Measurements from ENCODE around the gene GLS. TPM values are rescaled to one million over a fixed set of nuclear protein-coding genes. Genes with fewer than 3 reads are reported as not detected.

The GLS gene
- total and polyA plus RNA-seq, 2 donors (not counting 3 experiments of a cell fraction or from before 2014, with no cell fraction given), result 49.0 to 183 TPM

DNA sequence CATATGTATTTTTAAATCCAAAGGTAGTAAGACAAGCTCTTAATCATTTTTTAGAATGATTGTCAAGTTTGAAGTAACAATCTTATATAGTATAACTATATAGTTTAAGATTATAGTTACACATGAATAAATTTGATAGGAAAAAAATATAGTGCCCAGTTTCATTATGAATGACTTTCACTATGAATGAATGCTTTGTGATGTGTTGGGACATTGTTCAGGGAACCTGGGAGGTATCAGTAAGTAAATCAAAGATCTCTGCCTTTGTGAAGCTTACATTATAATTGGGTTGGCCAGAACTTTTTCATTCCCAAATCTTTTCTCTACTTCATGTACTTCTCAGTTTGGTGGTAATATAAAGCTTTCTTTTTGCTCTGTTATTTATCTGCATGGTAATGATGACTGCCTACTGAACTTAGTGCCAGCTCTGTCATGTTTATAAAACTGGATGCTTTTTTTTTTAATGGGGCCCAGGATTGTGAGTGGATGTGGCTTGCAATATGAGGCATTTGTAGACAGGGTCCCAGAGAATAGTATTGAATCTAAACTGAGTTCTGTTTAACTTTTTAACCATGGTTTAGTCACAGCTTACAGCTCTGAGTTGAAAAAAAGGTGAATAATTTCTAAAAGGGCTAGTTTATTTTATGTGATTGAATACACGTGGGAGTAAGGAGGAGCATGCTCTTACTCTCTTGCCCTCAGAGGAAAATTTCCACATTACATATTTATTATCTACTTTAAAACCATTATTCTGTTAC lies 23.3 kb downstream of the GLS start:
- Histone ChIP-seq H3K4me1 (ENCODE audit: control insufficient read depth, extremely low read depth, insufficient read depth, low read length) (no peaks in the 10 kb centered on the region), H4K20me1 (replicated peaks; ENCODE audit: control insufficient read depth, extremely low read depth, insufficient read depth, low read length) (no peaks in the 10 kb centered on the region), H3K4me2 (ENCODE audit: insufficient read depth, low read length) (no peak overlapping the region), H3K27ac (ENCODE audit: insufficient read depth, low read depth, low read length) (no peak overlapping the region), H2AFZ (ENCODE audit: low read depth, low read length) (no peak overlapping the region), H3K27me3 (ENCODE audit: control insufficient read depth in 2 of 2, insufficient read depth in 2 of 2, low read length in 2 of 2) (no peaks in the 10 kb centered on the region), H3K36me3 (ENCODE audit: control insufficient read depth in 2 of 2, extremely low read depth in 1 of 2, insufficient read depth in 2 of 2, low read length in 2 of 2) (peaks cover 8 to 31% of the 10 kb centered on the region in 2 experiments), H3K9me1 (replicated peaks; ENCODE audit: control insufficient read depth, extremely low read depth, insufficient read depth, low read length) (no peaks in the 10 kb centered on the region), H3K79me2 (ENCODE audit: control insufficient read depth, insufficient read depth, low read length) (peaks cover 10% of the 10 kb centered on the region), H3K9me3 (replicated peaks; ENCODE audit: control insufficient read depth, insufficient read depth, low read length) (no peaks in the 10 kb centered on the region), H3K9ac (replicated peaks; ENCODE audit: extremely low read depth, insufficient read depth, low read length) (no peak overlapping the region), H3K4me3 (replicated peaks in 1 of 3; ENCODE audit: insufficient read depth in 1 of 3, low read depth in 1 of 3, low read length in 3 of 3) (no peak overlapping the region)
- ChIA-PET POLR2A (interaction anchor here (0.6 kb wide), 1 partner anchor 42 kb away, joined by 4 read pairs; no protein-coding TSS in a partner anchor), CTCF (interaction anchor here (0.8 to 2.3 kb wide), 4 partner anchors 11 to 54 kb away, joined by 3 to 8 read pairs (median 4); no protein-coding TSS in a partner anchor)
- no peak for TF ChIP-seq JUN (IDR thresholded peaks at IDR 0.05; ENCODE audit: borderline replicate concordance, insufficient read depth, insufficient read length, low read depth)
- TF ChIP-seq POLR2A (IDR thresholded peaks at IDR 0.05; ENCODE audit: low read depth, low read length), result no peak
- TF ChIP-seq FOS (IDR thresholded peaks at IDR 0.05; ENCODE audit: borderline replicate concordance, insufficient read depth, low read length), result no peak
- no peak for TF ChIP-seq GATA2 (IDR thresholded peaks at IDR 0.05; ENCODE audit: insufficient read depth, insufficient read length, low read depth, low read length)
- TF ChIP-seq, protein P1, sequence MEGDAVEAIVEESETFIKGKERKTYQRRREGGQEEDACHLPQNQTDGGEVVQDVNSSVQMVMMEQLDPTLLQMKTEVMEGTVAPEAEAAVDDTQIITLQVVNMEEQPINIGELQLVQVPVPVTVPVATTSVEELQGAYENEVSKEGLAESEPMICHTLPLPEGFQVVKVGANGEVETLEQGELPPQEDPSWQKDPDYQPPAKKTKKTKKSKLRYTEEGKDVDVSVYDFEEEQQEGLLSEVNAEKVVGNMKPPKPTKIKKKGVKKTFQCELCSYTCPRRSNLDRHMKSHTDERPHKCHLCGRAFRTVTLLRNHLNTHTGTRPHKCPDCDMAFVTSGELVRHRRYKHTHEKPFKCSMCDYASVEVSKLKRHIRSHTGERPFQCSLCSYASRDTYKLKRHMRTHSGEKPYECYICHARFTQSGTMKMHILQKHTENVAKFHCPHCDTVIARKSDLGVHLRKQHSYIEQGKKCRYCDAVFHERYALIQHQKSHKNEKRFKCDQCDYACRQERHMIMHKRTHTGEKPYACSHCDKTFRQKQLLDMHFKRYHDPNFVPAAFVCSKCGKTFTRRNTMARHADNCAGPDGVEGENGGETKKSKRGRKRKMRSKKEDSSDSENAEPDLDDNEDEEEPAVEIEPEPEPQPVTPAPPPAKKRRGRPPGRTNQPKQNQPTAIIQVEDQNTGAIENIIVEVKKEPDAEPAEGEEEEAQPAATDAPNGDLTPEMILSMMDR (IDR thresholded peaks at IDR 0.05; ENCODE audit: extremely low read depth in 1 of 2, insufficient read depth in 1 of 2, low read depth in 1 of 2, low read length in 2 of 2), result no peak
- intact Hi-C loops (cut with micrococcal nuclease) (no loop called here), dilution Hi-C loops (cut with MboI; ENCODE audit: extremely low pct_ligation_motif_present, low sequenced_read_pairs) (no loop called here)
- DNase-seq (ENCODE audit: low read depth, low spot score) (no peak), FAIRE-seq (no peak)
- no TSS peak for BruUV-seq (replicated peaks)

Data from endothelial cell of umbilical vein (primary cell).